ENCODE data around the gene GBGT1. TPM values are rescaled to one million over a fixed set of nuclear protein-coding genes. Genes with fewer than 3 reads are reported as not detected.

The GBGT1 gene
- total RNA-seq, 1 donor from 2014 or later: 1.1 TPM

DNA sequence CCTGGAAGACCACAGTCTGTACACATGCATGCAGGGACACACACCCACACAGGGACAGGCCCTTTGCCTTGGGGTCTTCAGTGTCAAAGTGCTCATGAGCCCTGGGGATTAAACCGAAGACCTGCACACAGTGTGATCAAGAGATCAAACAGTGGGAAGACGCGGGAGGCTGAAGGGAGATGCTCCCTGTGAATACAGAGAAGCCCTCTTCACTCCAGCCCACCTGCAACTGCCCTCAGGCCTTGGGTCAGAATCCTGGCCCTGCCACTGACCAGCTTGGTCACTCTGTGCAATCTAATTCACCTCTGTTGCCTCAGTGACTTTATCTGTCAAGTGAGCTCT lies 45.6 kb downstream of the GBGT1 start:
- TF ChIP-seq, protein P1, sequence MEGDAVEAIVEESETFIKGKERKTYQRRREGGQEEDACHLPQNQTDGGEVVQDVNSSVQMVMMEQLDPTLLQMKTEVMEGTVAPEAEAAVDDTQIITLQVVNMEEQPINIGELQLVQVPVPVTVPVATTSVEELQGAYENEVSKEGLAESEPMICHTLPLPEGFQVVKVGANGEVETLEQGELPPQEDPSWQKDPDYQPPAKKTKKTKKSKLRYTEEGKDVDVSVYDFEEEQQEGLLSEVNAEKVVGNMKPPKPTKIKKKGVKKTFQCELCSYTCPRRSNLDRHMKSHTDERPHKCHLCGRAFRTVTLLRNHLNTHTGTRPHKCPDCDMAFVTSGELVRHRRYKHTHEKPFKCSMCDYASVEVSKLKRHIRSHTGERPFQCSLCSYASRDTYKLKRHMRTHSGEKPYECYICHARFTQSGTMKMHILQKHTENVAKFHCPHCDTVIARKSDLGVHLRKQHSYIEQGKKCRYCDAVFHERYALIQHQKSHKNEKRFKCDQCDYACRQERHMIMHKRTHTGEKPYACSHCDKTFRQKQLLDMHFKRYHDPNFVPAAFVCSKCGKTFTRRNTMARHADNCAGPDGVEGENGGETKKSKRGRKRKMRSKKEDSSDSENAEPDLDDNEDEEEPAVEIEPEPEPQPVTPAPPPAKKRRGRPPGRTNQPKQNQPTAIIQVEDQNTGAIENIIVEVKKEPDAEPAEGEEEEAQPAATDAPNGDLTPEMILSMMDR (IDR thresholded peaks at IDR 0.05; ENCODE audit: insufficient read depth, low read length, severe bottlenecking): no peak
- peaks cover 16% of the 10 kb centered on the region for H3K36me3 ChIP-seq (ENCODE audit: control insufficient read depth, insufficient read depth, low read length)
- no peak for DNase-seq (ENCODE audit: low read depth)
- H3K27me3 ChIP-seq (ENCODE audit: control insufficient read depth, insufficient read depth, low read length): no peaks in the 10 kb centered on the region
- H3K4me3 ChIP-seq (ENCODE audit: low read depth, low read length): no peak overlapping the region
- no peak for FAIRE-seq

DNA sequence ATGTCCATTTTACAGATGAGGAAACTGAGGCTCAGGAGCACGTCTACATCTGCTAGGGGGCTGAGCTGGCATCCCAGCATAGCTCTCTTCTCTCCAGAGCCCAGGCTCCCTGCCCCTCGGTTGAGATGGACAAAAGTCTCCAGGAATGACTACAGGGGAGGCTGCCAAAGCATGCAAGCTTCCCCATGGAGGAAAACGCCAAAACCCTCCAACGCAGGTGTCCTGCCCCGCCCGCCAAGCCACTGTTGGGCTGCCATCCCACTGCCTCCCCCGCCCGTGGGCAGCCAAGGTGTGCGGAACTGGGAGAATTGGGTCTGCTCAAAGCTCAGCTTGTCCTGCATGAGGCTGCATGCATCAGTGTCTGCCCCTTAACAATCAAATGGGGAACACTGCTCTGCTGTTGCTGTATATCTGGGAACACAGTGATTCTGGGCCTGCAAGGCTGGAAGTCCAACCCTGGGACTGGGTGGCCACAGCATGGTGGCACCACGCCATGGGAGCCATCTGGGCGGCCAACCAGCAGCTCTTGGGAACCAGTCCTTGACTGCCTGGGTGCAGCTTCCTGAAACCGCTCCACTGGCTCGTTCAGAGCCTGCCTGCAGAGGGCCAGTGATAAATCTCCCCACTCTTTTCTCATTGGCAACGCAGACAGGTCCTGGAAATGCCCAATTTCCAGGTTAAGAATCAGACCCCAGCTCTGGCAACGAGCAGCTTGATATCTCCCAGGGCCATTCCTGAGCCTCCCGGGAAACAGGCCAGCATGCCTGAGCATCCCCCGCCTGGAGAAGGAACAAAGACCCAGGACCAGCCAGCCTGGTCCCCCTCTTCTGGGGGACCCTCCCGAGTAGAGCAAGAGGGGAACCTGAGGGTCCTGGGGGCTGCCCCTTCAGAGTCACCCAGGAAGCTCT lies 46.2 kb downstream of the GBGT1 start:
- TF ChIP-seq, protein P1 (IDR thresholded peaks at IDR 0.05; ENCODE audit: insufficient read depth, low read length, severe bottlenecking): no peak
- no peak overlapping the region for H3K4me3 ChIP-seq (ENCODE audit: low read depth, low read length)
- no peak for DNase-seq (ENCODE audit: low read depth)
- peaks cover 16% of the 10 kb centered on the region for H3K36me3 ChIP-seq (ENCODE audit: control insufficient read depth, insufficient read depth, low read length)
- FAIRE-seq: no peak
- no peaks in the 10 kb centered on the region for H3K27me3 ChIP-seq (ENCODE audit: control insufficient read depth, insufficient read depth, low read length)

DNA sequence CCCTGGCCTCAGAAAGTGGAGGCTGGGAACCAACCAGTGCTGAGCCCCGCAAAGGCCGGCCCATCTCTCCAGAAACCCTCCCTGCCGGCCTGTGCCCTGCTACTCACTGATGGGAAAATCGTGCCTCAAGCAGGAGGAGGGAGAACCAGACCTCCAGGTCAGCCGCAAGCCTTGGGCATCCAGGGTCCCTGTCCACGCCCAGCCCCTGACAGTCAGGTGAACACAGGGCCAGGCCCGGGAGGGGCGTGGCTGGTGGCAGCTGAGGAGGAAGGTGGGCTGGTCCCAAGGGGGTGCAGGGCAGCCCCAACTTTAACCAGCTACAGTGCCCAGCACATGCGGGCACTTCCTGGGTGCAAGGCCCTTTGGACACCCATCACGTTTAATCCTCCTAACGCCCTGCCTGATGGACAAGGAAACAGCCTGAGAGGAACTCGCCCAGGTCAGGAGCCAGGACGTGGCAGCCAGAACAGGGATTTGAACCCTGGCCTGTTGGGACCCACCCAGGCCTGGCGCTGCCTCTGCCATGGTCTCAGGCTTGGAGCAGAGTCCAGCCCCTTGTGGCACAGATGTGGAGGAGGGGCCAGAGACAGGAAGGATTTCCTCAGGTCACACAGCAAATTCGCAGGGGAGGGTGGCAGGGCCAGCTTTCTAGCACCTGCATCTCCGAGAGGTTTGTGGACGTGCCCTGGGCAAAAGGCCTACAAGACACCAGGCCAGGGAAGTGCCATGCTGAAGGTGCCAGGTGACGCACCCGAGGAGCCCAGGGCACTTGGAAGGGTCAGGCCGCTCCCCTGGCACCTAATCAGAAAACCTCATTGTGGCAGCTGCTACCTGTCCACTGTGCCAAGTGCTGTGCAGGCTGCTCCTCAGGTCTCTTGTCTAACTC lies 47.1 kb downstream of the GBGT1 start:
- TF ChIP-seq, protein P1 (IDR thresholded peaks at IDR 0.05; ENCODE audit: insufficient read depth, low read length, severe bottlenecking): no peak
- DNase-seq (ENCODE audit: low read depth): no peak
- FAIRE-seq: no peak
- Histone ChIP-seq H3K4me3 (ENCODE audit: low read depth, low read length) (no peak overlapping the region), H3K27me3 (ENCODE audit: control insufficient read depth, insufficient read depth, low read length) (no peaks in the 10 kb centered on the region), H3K36me3 (ENCODE audit: control insufficient read depth, insufficient read depth, low read length) (peaks cover 23% of the 10 kb centered on the region)

DNA sequence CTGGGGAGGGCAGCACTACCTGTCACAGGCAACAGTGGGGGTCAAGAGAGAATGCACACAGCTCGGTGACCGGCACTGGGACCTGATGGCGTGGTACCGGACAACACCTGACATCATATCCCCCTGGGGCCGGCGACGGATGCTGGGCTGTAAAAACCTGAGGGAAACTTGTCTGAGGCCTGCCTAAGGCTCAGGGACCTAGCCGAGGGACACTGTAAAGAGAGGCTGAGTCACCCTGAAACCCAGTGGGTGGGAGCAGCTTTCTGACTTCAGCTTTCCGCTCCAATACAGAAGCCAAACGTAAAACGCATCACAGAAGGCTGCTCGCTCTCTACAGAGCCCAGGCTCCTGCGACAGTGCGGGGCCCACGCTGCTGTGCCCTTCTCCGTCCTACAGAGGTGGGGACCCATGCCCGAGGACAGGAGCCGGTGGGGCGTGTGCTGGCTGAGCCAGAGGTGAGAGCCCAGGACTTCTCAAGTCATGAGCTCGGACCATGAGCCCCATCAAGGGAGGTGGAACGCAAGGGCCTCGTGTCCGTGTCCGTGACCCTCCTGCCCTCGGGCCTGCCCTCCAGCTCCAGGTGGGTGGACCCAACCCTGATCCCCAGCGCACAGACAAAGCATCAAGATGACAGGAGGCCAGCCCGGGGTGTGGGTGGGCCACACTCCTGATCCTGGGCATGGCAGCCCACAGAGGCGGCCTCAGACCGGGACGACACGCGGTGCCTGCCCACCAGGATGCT lies 47.9 kb downstream of the GBGT1 start:
- peaks cover 23% of the 10 kb centered on the region for H3K36me3 ChIP-seq (ENCODE audit: control insufficient read depth, insufficient read depth, low read length)
- TF ChIP-seq, protein P1 (IDR thresholded peaks at IDR 0.05; ENCODE audit: insufficient read depth, low read length, severe bottlenecking): no peak
- no peak for FAIRE-seq
- DNase-seq (ENCODE audit: low read depth): no peak
- H3K27me3 ChIP-seq (ENCODE audit: control insufficient read depth, insufficient read depth, low read length): no peaks in the 10 kb centered on the region
- H3K4me3 ChIP-seq (ENCODE audit: low read depth, low read length): no peak overlapping the region

DNA sequence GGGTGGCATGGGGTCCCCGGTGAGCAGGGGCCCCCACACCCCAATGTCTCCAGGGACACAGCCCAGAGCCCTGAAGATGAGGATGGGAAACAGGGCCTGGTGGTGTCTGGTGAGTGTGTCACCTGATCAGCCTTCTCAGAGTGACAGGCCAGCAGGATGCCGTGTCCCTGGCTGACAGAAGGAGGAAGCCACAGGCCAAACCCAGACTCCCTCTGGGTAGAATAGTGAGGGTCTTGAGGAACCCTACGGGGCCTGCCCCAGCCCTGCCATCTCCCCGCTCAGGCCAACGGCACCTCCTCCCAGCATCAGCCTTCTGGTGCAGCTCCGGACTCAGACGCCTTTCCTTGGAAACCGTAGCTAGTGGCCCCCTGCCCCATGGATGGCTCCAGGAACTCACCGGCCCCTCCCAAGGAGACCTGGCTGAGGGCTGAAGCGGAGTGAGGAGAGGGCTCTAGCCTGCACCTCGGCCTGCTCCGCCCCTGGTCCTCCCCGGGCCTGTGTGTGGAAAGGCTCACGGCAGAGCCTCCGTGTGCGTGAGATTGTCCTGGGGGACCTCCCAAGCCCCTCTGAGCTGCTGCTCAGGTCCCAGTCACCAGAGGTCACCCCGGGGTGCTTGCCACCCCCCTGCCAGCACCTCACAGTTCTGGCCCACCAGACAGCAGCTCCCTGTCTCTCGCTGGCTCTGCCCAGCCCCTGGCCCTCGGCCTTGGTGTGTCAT lies 48.7 kb downstream of the GBGT1 start:
- no peak for FAIRE-seq
- peaks cover 27% of the 10 kb centered on the region for H3K36me3 ChIP-seq (ENCODE audit: control insufficient read depth, insufficient read depth, low read length)
- H3K4me3 ChIP-seq (ENCODE audit: low read depth, low read length): no peak overlapping the region

More for the DNA sequence above, 48.7 kb downstream of the GBGT1 start:
- TF ChIP-seq, protein P1 (IDR thresholded peaks at IDR 0.05; ENCODE audit: insufficient read depth, low read length, severe bottlenecking): no peak
- DNase-seq (ENCODE audit: low read depth): no peak
- H3K27me3 ChIP-seq (ENCODE audit: control insufficient read depth, insufficient read depth, low read length): no peaks in the 10 kb centered on the region
